Breast epithelium (tissue), 4 donors: Measurements from ENCODE around the gene PTPRK. TPM values are rescaled to one million over a fixed set of nuclear protein-coding genes. Genes with fewer than 3 reads are reported as not detected.

Experiments used
- DNase-seq, 2 donors: peaks; one replicate each; pipeline ENCODE4 v3.0.0-alpha.2; 2019; ENCODE audit warnings: low spot score in 2 of 2
- H3K27ac ChIP-seq, 2 donors: fragments of 200-600 bp; sonication (generic) in 1 of 2; one replicate each; pipeline ENCODE4 v1.5.1; 2016 to 2019; ENCODE audit warnings: mild to moderate bottlenecking in 1 of 2
- H3K27me3 ChIP-seq, 2 donors: fragments of 200-600 bp; sonication (generic) in 1 of 2; one replicate each; pipeline versions ENCODE4 v1.5.1 to v1.6.0; 2017 to 2019; ENCODE audit warnings: control low read depth in 1 of 2, mild to moderate bottlenecking in 1 of 2
- H3K36me3 ChIP-seq: fragments of 200-600 bp; one replicate; pipeline ENCODE4 v1.5.1; 2019
- H3K4me1 ChIP-seq, 2 donors: fragments of 200-600 bp; sonication (generic); one replicate each; pipeline ENCODE4 v1.5.1; 2016 to 2019; ENCODE audit warnings: control low read depth in 1 of 2
- H3K4me3 ChIP-seq, 3 donors: fragments of 200-600 bp; sonication (generic); 1 replicate in 2 of 3; 2 replicates in 1 of 3; pipeline ENCODE4 v1.5.1; 2016 to 2019; ENCODE audit warnings: mild to moderate bottlenecking in 3 of 3, moderate library complexity in 2 of 3
- H3K9me3 ChIP-seq, 2 donors: fragments of 200-600 bp; sonication (generic) in 1 of 2; one replicate each; pipeline ENCODE4 v1.5.1; 2016 to 2019; ENCODE audit warnings: control low read depth in 1 of 2
- CTCF ChIP-seq, 3 donors: fragments of 450-650 bp; IDR thresholded peaks; one replicate each; pipeline ENCODE4 v1.5.1; 2016 to 2017; ENCODE audit warnings: antibody characterized with exemption in 3 of 3, mild to moderate bottlenecking in 3 of 3, moderate library complexity in 3 of 3
- POLR2A ChIP-seq: fragments of 450-650 bp; IDR thresholded peaks from one replicate; pipeline ENCODE4 v1.6.1; 2016; ENCODE audit warnings: antibody characterized with exemption, mild to moderate bottlenecking, moderate library complexity
- POLR2AphosphoS5 ChIP-seq, 3 donors: sonication (generic); formaldehyde crosslinking; IDR thresholded peaks; one replicate each; pipeline ENCODE4 v1.6.1; 2017; ENCODE audit warnings: antibody characterized with exemption in 3 of 3
- intact Hi-C: fragments of 100-400 bp; cut with DNase I; formaldehyde crosslinking; loops from one replicate; pipeline ENCODE4 v1.15.1; 2023; ENCODE audit warnings: low total_unique reads
- total RNA-seq, 3 donors: library from RNA; depleted of rRNA; stranded (reverse); fragments of >200 nt; gene quantifications; one replicate each; pipeline ENCODE4 v1.1.0, GENCODE V29; 2016

PTPRK gene
- total RNA-seq, 3 donors from 2014 or later: 29.1 to 134 (median 77.0) TPM

DNA sequence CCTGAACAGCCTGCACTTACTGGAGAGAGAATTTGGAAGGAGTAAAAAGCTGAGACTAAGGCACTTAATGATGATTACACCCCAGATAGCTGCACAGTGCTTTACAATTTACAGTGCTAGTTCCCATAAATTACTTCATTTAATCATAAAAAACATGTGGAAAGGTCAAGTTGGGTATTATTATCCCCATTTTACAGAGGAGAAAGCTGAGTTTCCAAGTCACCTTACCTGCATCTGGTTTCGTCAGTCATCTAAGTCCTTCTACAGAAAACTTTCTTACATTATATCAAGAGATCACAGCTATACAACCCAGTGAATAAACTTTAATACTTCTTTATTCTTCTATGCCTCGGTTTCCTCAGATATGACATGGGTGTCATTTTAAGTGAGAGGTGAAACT, 3.3 kb downstream of the PTPRK start:
- H3K9me3 ChIP-seq: no peaks in the 10 kb centered on the region
- no peaks in the 10 kb centered on the region for H3K36me3 ChIP-seq
- TF ChIP-seq POLR2AphosphoS5 (IDR thresholded peaks at IDR 0.05) (no peak), CTCF (IDR thresholded peaks at IDR 0.05) (no peak), POLR2A (no peak)
- intact Hi-C loops: no loop called here
- H3K27me3 ChIP-seq: no peaks in the 10 kb centered on the region
- peak overlapping the region in 1 of 2 donors; percentile 48 for H3K27ac ChIP-seq
- H3K4me3 ChIP-seq: peak overlapping the region in 1 of 3 donors; percentile 24
- DNase-seq: no peak
- peaks cover 0 to 4% of the 10 kb centered on the region in 2 donors for H3K4me1 ChIP-seq

- no peaks in the 10 kb centered on the region for H3K36me3 ChIP-seq
- H3K4me1 ChIP-seq: peaks cover 0 to 4% of the 10 kb centered on the region in 2 donors
- peak overlapping the region; percentile 40 to 48 for H3K27ac ChIP-seq
- H3K9me3 ChIP-seq: no peaks in the 10 kb centered on the region
- no peak overlapping the region for H3K4me3 ChIP-seq
- intact Hi-C loops: no loop called here
- no peak for DNase-seq
- TF ChIP-seq CTCF (IDR thresholded peaks at IDR 0.05) (peak in 1 of 3 donors; percentile 19), POLR2A (no peak), POLR2AphosphoS5 (IDR thresholded peaks at IDR 0.05) (no peak)
- H3K27me3 ChIP-seq: no peaks in the 10 kb centered on the region
Observed at GRCh38 chr6:128516514-128516898, 3.9 kb downstream of the PTPRK start.

- Histone ChIP-seq H3K9me3 (no peaks in the 10 kb centered on the region), H3K36me3 (no peaks in the 10 kb centered on the region), H3K27ac (peak overlapping the region; percentile 40 to 48), H3K27me3 (no peaks in the 10 kb centered on the region), H3K4me3 (no peak overlapping the region), H3K4me1 (peaks cover 0 to 4% of the 10 kb centered on the region in 2 donors)
- TF ChIP-seq POLR2AphosphoS5 (IDR thresholded peaks at IDR 0.05): no peak
- no peak for TF ChIP-seq POLR2A
- TF ChIP-seq CTCF (IDR thresholded peaks at IDR 0.05): no peak
- no peak for DNase-seq
- intact Hi-C loops: no loop called here
Observed at GRCh38 chr6:128515550-128516513, 4.6 kb downstream of the PTPRK start.

GRCh38 chr6:128513878-128514277, 6.5 kb downstream of the PTPRK start:
- peaks cover 0 to 4% of the 10 kb centered on the region in 2 donors for H3K4me1 ChIP-seq
- H3K27me3 ChIP-seq: no peaks in the 10 kb centered on the region
- intact Hi-C loops: no loop called here
- peak overlapping the region; percentile 22 to 26 for H3K27ac ChIP-seq
- DNase-seq: no peak
- H3K36me3 ChIP-seq: no peaks in the 10 kb centered on the region
- TF ChIP-seq POLR2A (no peak), POLR2AphosphoS5 (IDR thresholded peaks at IDR 0.05) (no peak), CTCF (IDR thresholded peaks at IDR 0.05) (no peak)
- no peak overlapping the region for H3K4me3 ChIP-seq
- H3K9me3 ChIP-seq: no peaks in the 10 kb centered on the region

DNA sequence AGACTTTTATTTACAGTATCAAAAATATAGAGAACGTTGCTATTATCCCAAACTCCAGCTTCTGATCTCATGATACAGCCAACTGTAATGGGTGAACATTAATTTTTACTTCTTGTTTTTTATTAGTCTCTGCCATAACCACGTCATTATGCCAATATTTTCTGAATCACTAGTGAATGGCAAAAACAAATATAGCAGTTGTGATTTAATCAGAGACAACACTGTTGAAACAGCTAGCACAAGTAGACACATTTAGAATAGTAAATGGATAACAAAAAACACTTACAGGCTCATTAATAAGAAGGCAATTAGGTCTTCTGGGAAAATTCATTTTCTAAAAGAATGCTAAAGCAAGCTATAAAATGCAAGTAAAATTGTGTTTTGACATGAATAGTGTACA, 8.1 kb downstream of the PTPRK start:
- no peaks in the 10 kb centered on the region for H3K9me3 ChIP-seq
- no peak for DNase-seq
- H3K36me3 ChIP-seq: no peaks in the 10 kb centered on the region
- TF ChIP-seq CTCF (IDR thresholded peaks at IDR 0.05) (no peak), POLR2AphosphoS5 (IDR thresholded peaks at IDR 0.05) (no peak), POLR2A (no peak)
- peaks cover 0 to 7% of the 10 kb centered on the region in 2 donors for H3K4me1 ChIP-seq
- no peak overlapping the region for H3K4me3 ChIP-seq
- peak overlapping the region in 1 of 2 donors; percentile 84 for H3K27ac ChIP-seq
- no peaks in the 10 kb centered on the region for H3K27me3 ChIP-seq
- intact Hi-C loops: no loop called here
